Sciatic nerve (tissue), 2 donors: ENCODE measurements around the gene SLC6A4. TPM values are rescaled to one million over a fixed set of nuclear protein-coding genes. Genes with fewer than 3 reads are reported as not detected.
A peak's percentile ranks its signal among the peaks of the same experiment; 100 is the strongest.

Experiments used
- ATAC-seq: fragments of 200-7000 bp; cut with Tn5 transposase; one replicate; pipeline ENCODE4 v1.9.1; 2020; ENCODE audit warnings: mild to moderate bottlenecking, moderate library complexity
- DNase-seq: peaks from one replicate; pipeline ENCODE4 v3.0.0-alpha.2; 2020; ENCODE audit warnings: low spot score
- intact Hi-C: fragments of 100-400 bp; cut with DNase I; formaldehyde crosslinking; loops from one replicate; pipeline ENCODE4 v1.14.2; 2022
- total RNA-seq: library from RNA; stranded (reverse); fragmentation: NEBNext Ultra II Directional; extraction: Animal tissue kit (Norgen Biotek cat#: 25700); gene quantifications from one replicate; pipeline ENCODE4 v1.2.1, GENCODE V29; 2021
- donor health status: DM: no; HTN: no; CAD: no.
- donor health status: DM: no; HTN: no; CAD: no.

Gene SLC6A4
- total RNA-seq: 3.0 TPM

DNA sequence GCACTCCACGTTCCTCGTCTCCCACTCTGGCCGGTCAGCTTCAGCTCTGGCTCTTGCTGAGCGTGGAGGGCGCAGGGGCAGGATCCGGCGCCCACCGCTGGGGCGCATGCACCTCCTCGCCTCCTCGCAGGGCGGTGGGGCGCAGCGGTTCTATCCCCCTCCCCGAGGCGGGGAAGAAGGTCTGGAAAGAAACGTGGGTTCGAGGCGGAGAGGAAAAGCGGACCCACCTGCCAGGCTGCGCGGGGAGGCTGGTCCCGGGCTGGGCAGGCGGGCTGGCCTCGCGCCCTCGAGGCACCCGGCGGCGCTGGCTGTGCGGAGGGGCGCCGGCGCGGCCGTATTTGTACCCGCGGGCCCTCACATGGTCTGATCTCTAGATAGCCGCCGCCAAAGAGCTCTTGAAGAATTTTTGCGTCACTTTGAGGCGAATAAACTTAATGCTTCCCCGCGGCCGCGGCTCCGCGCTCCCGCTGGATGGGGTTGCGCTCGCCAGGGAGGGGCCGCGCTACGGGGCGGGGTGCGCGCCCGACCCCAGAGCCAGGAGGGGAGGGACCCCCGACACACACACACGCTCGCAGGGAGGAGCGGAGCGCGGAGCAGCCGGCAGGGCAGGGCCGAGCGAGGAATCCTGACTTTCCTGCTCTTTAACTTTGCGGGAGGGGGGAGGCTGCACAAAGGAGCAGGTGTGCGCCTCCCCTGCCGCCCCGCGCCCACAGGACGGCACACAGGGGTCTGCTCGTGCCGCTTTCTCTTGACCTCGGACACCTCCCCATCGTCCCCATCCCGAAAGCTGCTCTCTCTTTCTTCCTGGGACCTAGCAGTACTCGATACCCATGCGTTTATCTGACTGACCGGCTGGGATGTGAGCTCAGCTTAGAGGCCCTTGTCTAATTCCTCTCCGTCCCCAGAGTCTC lies at the start of gene SLC6A4:
TSS of gene SLC6A4 (minus strand) at position 312 of the 911 bp plus-strand sequence. CDS start 13,739 bp downstream, outside the sequence.
- ATAC-seq: no peak
- no peak for DNase-seq
- intact Hi-C loops: no loop called here

DNA sequence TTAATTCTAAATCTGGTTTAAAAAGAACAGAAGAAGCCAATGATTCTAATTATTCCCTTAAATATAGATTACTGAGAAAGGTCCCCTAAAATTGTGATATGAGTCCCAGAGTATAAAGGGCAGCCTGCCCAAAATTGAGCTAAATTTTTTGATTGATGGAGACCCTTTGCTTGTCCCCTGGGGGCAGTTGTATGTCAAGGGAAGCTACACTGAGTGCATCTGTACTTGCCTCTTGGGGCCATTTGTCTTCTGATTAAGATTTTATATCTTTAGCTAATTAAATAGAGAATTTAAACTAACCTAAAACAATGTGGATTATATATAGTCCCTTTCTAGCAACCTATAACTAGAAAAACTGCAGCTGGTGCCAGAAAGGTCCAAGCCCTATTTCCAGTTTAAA lies 43.7 kb upstream of the SLC6A4 start:
- ATAC-seq: no peak
- no peak for DNase-seq
- intact Hi-C loops: no loop called here

- DNase-seq (no peak), ATAC-seq (peak; percentile 44)
- intact Hi-C loops: no loop called here
Measured at GRCh38 chr17:30278032-30278431, 42.5 kb upstream of the SLC6A4 start.

- DNase-seq: no peak
- ATAC-seq: no peak
- intact Hi-C loops: no loop called here
Measured at GRCh38 chr17:30275911-30276310, 40.4 kb upstream of the SLC6A4 start.

GRCh38 chr17:30274887-30275286 lies 39.4 kb upstream of the SLC6A4 start:
- ATAC-seq: no peak
- intact Hi-C loops: no loop called here
- no peak for DNase-seq

DNA sequence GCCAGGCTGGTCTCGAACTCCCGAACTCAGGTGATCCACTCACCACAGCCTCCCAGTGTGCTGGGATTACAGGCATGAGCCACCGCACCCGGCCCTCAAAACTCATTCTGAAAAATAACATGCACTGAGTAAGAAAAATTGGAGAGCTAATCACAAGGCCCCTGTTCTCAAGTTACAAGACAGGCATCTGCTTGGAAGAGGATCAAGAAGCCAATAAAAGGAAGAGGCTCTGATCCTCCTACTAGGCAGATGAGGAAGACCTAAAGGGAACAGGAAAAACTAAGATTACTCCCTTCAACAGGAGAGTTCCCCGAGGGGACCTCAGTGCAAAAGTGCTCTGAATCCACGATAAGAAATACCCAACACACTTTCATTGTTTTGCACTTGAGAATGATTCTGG lies 37.9 kb upstream of the SLC6A4 start:
- intact Hi-C loops: no loop called here
- DNase-seq (no peak), ATAC-seq (no peak)

DNA sequence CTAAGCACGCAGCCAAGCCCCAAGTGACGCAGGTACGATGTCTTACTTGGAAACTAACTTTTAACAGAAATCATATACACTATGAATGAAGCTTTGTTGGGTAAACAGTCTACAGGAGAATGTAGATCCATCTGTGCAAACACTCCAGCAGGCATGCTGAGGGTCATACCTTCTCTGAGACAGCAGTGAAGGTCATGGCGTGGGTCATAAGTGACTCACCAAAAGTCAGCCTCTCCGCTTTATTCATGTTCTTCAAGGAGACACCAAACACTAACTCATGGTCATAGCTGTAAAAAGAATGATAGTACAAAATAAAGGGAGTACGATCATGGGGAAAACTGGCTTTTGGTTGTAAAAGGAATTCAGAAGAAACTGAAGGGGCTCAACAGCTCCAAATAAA lies 35.6 kb upstream of the SLC6A4 start:
- no peak for ATAC-seq
- intact Hi-C loops: no loop called here
- DNase-seq: no peak

DNA sequence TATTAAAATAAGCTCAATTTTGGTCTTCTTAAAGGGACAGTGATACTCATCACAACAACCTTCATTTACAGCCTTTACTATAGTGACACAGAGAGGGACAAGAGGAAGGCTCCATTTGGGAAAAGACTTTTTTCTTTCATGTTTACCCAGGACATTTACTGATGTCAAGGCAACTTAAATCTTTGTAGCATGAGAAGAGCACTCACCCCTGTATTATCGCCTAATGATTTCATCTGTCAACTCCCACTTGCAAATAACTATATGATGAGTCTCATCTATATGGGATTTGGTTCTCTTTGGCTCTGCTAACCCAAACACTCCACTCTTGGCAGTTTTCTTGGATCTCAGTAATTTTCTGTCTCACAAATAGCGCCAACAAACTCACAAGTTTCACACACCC lies 32.1 kb upstream of the SLC6A4 start:
- DNase-seq: no peak
- no peak for ATAC-seq
- intact Hi-C loops: no loop called here

GRCh38 chr17:30263552-30264333 lies 28.2 kb upstream of the SLC6A4 start:
- DNase-seq: no peak
- intact Hi-C loops: no loop called here
- no peak for ATAC-seq

DNA sequence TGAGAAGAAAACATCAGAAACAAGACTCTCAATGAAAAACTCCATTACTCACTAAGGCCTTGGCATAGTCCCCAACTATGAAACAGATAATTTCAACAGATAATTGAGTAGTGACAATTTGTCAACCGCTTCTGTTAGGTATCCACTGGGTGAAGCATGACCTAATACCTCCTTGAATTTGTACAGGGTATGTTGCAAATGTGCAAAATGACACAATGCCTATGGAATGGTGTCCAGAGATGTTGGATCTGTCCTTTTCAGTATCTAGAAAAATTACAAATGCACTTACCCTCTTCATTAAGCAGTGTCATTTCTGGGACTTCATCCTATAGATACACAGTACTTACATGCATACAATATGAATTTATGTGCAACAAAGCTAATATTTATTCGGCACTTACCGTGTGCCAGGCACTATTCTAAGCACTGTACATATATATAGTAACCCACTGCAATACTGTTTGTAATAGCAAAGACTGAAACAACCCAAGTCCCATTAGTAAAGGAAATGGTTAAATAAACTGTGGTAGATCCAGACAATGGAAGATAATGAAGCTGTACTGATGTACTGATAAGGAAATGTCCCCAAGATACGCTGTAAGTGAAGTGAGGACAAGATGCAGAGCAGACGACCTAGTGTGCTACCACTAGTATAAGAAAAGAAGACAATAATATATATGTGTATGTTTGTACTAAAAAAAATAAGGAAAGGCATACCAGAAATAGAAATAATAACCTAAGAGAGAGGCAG lies 21.4 kb upstream of the SLC6A4 start:
- no peak for ATAC-seq
- DNase-seq: no peak
- intact Hi-C loops: no loop called here

- ATAC-seq (no peak), DNase-seq (no peak)
- intact Hi-C loops: no loop called here
Measured at GRCh38 chr17:30254150-30254549, 18.7 kb upstream of the SLC6A4 start.

GRCh38 chr17:30253312-30253711 lies 17.8 kb upstream of the SLC6A4 start:
- no peak for ATAC-seq
- intact Hi-C loops: no loop called here

DNA sequence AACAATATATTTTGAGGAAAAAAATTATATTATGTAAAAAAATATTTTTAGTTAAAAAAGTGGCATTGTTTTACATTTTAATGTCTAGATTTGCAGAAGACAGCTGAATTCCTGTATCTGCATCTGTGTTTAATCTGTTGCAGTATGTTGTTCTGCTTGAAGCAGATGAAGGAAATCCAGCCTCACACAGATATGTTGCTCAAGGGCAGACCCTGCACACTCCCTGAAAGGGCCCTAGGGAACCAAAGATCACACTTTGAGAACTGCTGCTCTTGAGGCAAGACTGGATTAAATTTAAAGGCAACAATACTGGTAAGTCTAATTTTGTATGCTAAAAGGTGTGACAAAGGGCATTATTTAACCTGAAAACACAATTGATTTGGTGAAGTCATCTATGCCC lies 16.4 kb upstream of the SLC6A4 start:
- DNase-seq (no peak), ATAC-seq (no peak)
- intact Hi-C loops: no loop called here

More at GRCh38 chr17:30253312-30253711, 17.8 kb upstream of the SLC6A4 start:
- DNase-seq: no peak

- DNase-seq: no peak
- ATAC-seq: no peak
- intact Hi-C loops: no loop called here
Measured at GRCh38 chr17:30249460-30249859, 14.0 kb upstream of the SLC6A4 start.

DNA sequence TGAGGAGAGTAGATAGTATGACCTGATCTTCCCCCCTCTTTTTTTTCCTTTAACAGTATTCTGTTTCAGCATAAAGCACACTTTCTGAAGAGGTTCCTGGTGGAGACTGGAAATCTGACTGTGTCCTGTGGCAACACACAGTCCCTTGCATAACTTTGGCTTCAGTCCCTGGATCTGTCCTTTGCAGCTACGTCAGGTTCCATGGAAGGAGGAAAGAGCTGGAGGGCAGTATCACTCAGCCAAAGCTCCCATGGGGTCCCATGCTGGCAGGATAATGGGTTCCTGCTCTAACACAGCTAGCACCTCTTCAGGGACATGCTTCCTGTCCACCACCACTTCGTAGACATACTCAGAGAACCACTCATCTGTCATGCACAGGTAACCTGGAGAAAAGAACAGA lies 13.3 kb upstream of the SLC6A4 start:
- no peak for DNase-seq
- no peak for ATAC-seq
- intact Hi-C loops: no loop called here

- ATAC-seq: no peak
- no peak for DNase-seq
- intact Hi-C loops: no loop called here
Measured at GRCh38 chr17:30246460-30246859, 11.0 kb upstream of the SLC6A4 start.

GRCh38 chr17:30244853-30245385 lies 9.4 kb upstream of the SLC6A4 start:
- intact Hi-C loops: no loop called here
- ATAC-seq: no peak
- DNase-seq: no peak

- DNase-seq: no peak
- intact Hi-C loops: no loop called here
- ATAC-seq: no peak
Measured at GRCh38 chr17:30243568-30243967, 8.1 kb upstream of the SLC6A4 start.

GRCh38 chr17:30243002-30243401 lies 7.5 kb upstream of the SLC6A4 start:
- ATAC-seq (no peak), DNase-seq (no peak)
- intact Hi-C loops: no loop called here
